Effector memory CD4-positive, alpha-beta T cell (primary cell): Measurements from ENCODE around the gene AURKA.
"Not testable (repeated sequence)": the region's sequence is repeated elsewhere in the genome, so short reads cannot be mapped to it uniquely, and the experiment has no call there.

ENCODE experiments used
- DNase-seq, 3 donors: peaks; one replicate each; pipeline ENCODE4 v3.0.0-alpha.2; 2020
- H3K27ac ChIP-seq: 2 replicates; pipeline ENCODE4 v1.7.0; 2013; ENCODE audit warnings: mild to moderate bottlenecking, low read length, moderate library complexity; ENCODE audit not compliant: insufficient read depth, poor library complexity, severe bottlenecking
- H3K27me3 ChIP-seq: replicated peaks from 2 replicates; pipeline ENCODE4 v1.7.0; 2013; ENCODE audit warnings: mild to moderate bottlenecking, low read length; ENCODE audit not compliant: insufficient read depth, control insufficient read depth, poor library complexity, severe bottlenecking
- H3K36me3 ChIP-seq: 2 replicates; pipeline ENCODE4 v1.7.0; 2013; ENCODE audit warnings: mild to moderate bottlenecking, low read length, moderate library complexity; ENCODE audit not compliant: control insufficient read depth, insufficient read depth
- H3K4me1 ChIP-seq: 2 replicates; pipeline ENCODE4 v1.7.0; 2013; ENCODE audit warnings: low read length, mild to moderate bottlenecking; ENCODE audit not compliant: control insufficient read depth, insufficient read depth, poor library complexity, severe bottlenecking
- H3K4me3 ChIP-seq: 2 replicates; pipeline ENCODE4 v1.7.0; 2013; ENCODE audit warnings: low read length, low read depth, mild to moderate bottlenecking; ENCODE audit not compliant: insufficient read depth, poor library complexity, severe bottlenecking
- H3K9me3 ChIP-seq: 2 replicates; pipeline ENCODE4 v1.7.0; 2013; ENCODE audit warnings: mild to moderate bottlenecking, low read length, moderate library complexity; ENCODE audit not compliant: control insufficient read depth

AURKA gene

DNA sequence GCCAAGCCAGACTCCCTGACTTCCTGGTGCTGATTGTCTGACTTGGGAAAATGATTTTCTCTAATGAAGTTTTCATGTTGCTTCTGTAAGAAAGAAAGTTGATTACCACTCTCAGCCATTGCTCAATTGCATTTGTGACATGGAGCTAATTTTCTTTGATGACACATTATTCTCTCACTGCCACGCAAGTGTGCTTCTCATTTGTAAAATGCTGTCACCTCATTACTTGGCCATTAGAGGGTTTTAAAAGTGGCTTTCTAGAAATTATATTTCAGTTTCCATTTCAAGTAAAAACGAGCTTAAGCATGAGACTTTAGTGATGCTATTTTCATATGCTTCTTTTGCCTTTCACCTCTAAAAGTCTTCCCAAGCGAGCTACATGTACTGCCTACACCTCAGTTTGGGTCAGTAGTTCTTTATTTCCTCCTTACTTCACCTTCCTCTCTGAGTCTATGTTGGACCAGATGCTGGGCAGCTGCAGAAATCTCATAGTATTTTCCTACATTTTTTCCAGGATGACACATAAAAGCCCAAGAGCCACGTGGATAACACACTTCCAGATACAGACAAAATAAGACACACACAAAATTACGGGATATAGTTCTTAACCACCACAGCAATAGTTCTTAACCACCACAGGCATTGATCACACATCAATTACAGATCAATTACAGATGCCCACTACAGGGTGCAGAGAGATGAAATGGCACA lies 39.5 kb downstream of the AURKA start:
- H3K36me3 ChIP-seq, result no peaks in the 10 kb centered on the region
- H3K9me3 ChIP-seq, result no peaks in the 10 kb centered on the region
- no peak overlapping the region for H3K27ac ChIP-seq
- no peak for DNase-seq
- no peak overlapping the region for H3K4me3 ChIP-seq
- no peaks in the 10 kb centered on the region for H3K4me1 ChIP-seq
- H3K27me3 ChIP-seq, result no peaks in the 10 kb centered on the region

DNA sequence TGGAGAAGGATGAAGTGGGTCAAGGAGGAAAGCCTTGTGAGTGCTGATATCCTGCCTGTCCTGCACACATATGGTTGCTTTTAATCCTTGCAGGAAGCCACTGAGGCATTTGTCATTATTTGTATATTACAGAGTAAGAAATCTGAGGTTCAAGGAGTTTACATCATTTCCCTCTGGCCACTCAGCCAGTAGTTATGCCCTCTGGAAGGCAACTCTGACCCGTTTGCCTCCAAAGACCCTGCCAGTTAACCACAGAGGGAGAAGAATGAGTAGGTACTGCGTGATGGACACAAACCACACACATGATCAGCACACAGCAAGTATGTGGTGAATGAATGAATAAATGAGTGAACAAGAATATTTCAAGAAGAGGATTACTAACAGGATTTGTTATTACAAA lies 41.2 kb downstream of the AURKA start:
- no peak for DNase-seq
- H3K9me3 ChIP-seq, result no peaks in the 10 kb centered on the region
- H3K27ac ChIP-seq, result no peak overlapping the region
- H3K4me3 ChIP-seq, result no peak overlapping the region
- H3K4me1 ChIP-seq, result no peaks in the 10 kb centered on the region
- H3K27me3 ChIP-seq, result no peaks in the 10 kb centered on the region
- no peaks in the 10 kb centered on the region for H3K36me3 ChIP-seq

- peaks cover 5% of the 10 kb centered on the region for H3K4me1 ChIP-seq
- no peak overlapping the region for H3K4me3 ChIP-seq
- no peaks in the 10 kb centered on the region for H3K9me3 ChIP-seq
- no peak overlapping the region for H3K27ac ChIP-seq
- no peak for DNase-seq
- no peaks in the 10 kb centered on the region for H3K36me3 ChIP-seq
- no peaks in the 10 kb centered on the region for H3K27me3 ChIP-seq
Measured at GRCh38 chr20:56348746-56349145, 43.3 kb downstream of the AURKA start.

- Histone ChIP-seq H3K9me3 (no peaks in the 10 kb centered on the region), H3K4me3 (no peak overlapping the region), H3K27ac (no peak overlapping the region), H3K27me3 (no peaks in the 10 kb centered on the region), H3K4me1 (peaks cover 5% of the 10 kb centered on the region), H3K36me3 (no peaks in the 10 kb centered on the region)
- no peak for DNase-seq
Measured at GRCh38 chr20:56348305-56348693, 43.7 kb downstream of the AURKA start.

DNA sequence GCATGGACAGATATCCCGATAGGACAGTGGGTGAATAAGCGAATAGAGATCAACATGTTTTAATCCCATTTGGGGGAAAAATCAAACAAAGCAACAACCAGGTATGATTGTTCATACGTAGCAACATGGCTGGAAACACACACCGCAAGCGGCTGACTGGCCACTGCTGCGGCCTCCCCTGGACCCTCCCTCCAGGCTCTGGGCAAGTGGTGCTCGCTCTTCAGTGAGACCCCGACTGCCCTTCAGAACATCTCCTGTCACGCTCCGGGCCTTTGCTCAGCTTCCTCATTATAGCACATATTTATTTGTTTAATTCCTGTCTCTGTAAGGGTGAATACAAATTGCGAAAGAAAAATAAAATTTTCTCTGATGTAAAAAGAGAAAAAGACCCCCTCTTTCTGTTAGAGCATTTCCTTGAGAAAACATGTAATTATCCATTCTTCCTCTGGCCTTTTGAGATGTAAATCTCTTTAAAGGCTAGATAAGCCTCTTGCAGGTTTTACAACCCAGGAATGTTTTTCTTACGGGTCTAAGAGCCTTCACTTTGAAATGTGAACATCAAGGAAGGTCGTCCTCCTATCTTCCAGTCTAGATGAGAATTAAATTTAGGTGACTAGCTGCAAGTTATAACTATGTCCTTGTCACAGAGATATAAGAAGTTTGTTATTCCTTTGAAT lies 44.2 kb downstream of the AURKA start:
- Histone ChIP-seq H3K27me3 (no peaks in the 10 kb centered on the region), H3K4me1 (peaks cover 5% of the 10 kb centered on the region), H3K27ac (no peak overlapping the region), H3K9me3 (no peaks in the 10 kb centered on the region), H3K36me3 (no peaks in the 10 kb centered on the region), H3K4me3 (no peak overlapping the region)
- no peak for DNase-seq

- no peak overlapping the region for H3K4me3 ChIP-seq
- H3K36me3 ChIP-seq, result no peaks in the 10 kb centered on the region
- no peaks in the 10 kb centered on the region for H3K9me3 ChIP-seq
- peaks cover 5% of the 10 kb centered on the region for H3K4me1 ChIP-seq
- no peaks in the 10 kb centered on the region for H3K27me3 ChIP-seq
- H3K27ac ChIP-seq, result no peak overlapping the region
- no peak for DNase-seq
Measured at GRCh38 chr20:56345911-56346310, 46.1 kb downstream of the AURKA start.

GRCh38 chr20:56343861-56344381 lies 48.1 kb downstream of the AURKA start:
- Histone ChIP-seq H3K27me3 (no peaks in the 10 kb centered on the region), H3K9me3 (no peaks in the 10 kb centered on the region), H3K4me3 (no peak overlapping the region), H3K27ac (no peak overlapping the region), H3K36me3 (no peaks in the 10 kb centered on the region), H3K4me1 (peaks cover 5% of the 10 kb centered on the region)
- DNase-seq, result no peak

DNA sequence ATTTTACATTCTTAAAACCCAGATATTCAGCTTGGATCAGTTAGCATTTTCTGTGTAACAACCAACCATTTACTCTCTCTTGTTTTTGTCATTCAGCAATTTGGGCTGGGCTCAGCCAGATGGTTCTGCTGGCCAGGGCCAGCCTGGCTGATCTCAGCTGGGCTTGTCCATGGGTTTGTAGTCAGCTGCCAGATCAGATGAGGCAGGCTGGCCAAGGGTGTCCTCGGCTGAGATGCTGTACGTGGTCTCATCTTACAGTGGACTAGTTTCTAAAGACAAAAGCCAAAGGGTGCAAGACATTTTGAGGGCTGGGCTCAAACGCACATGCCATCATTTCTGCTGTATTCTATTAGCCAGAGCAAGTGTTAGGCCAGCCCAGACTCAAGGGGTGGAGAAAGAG lies 49.2 kb downstream of the AURKA start:
- Histone ChIP-seq H3K4me3 (no peak overlapping the region), H3K9me3 (no peaks in the 10 kb centered on the region), H3K27me3 (no peaks in the 10 kb centered on the region), H3K36me3 (no peaks in the 10 kb centered on the region), H3K27ac (no peak overlapping the region), H3K4me1 (peaks cover 5% of the 10 kb centered on the region)
- DNase-seq, result no peak

- not testable (repeated sequence) for H3K4me3 ChIP-seq, H3K27me3 ChIP-seq, H3K27ac ChIP-seq
Measured at GRCh38 chr20:56336709-56337108, 55.3 kb downstream of the AURKA start.

DNA sequence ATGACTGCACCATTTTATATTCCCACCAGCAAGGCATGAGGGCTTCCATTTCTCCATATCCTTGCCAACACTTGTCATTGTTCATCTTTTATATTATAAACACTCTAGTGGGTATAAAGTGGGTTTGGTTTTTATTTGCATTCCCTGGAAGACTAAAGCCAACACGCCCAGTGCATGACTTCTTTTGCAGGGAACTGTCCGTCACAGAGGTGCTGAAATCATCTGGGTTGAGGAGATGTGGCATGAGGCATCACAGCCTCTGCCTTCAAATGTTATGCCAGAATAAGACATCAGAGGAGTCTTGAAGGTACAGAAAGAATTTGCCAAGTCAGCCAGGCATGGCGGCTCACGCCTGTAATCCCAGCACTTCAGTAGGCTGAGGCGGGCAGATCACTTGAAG lies 63.2 kb downstream of the AURKA start:
- DNase-seq, result no peak
- H3K4me3 ChIP-seq, result no peak overlapping the region
- no peak overlapping the region for H3K27ac ChIP-seq
- no peaks in the 10 kb centered on the region for H3K4me1 ChIP-seq
- H3K36me3 ChIP-seq, result no peaks in the 10 kb centered on the region
- H3K9me3 ChIP-seq, result no peaks in the 10 kb centered on the region
- no peaks in the 10 kb centered on the region for H3K27me3 ChIP-seq

More at GRCh38 chr20:56336709-56337108, 55.3 kb downstream of the AURKA start:
- H3K9me3 ChIP-seq, H3K4me1 ChIP-seq, DNase-seq, H3K36me3 ChIP-seq: not testable (repeated sequence)
